DMS79 treated with DMSO at 0.1 percent for 48 hours (cell line): ENCODE data around the gene HARS2.
"Not testable (repeated sequence)": the region's sequence is repeated elsewhere in the genome, so short reads cannot be mapped to it uniquely, and the experiment has no call there.

Source experiments
- DNase-seq: peaks from one replicate; lab custom pipeline; 2025; lab: John Stamatoyannopoulos, UW

Gene HARS2

GRCh38 chr5:140700177-140701144 lies 9.2 kb downstream of the HARS2 start, which contains the start of gene ZMAT2:
ZMAT2 (plus strand) TSS chr5:140700447; CDS start chr5:140700461, 14 bp downstream.
- DNase-seq, result peak; percentile 80

DNA sequence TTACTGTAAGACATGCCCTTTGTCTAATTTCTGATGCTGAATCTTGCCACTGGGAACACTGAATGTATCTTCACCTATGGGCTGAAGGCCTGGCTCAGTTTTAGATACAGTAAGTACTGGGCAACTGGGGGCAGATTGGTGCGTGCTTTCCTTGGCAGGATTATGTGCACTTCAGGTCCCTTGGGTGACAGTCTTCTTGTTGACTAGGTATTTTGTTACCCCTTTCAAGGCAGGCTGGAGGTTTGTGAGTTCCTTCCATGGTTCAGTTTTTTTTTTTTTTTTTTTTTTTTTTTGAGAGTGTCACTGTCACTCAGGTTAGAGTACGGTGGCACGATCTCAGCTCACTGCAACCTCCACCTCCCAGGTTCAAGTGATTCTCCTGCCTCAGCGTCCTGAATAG lies 16.6 kb downstream of the HARS2 start:
- DNase-seq, result no peak

DNA sequence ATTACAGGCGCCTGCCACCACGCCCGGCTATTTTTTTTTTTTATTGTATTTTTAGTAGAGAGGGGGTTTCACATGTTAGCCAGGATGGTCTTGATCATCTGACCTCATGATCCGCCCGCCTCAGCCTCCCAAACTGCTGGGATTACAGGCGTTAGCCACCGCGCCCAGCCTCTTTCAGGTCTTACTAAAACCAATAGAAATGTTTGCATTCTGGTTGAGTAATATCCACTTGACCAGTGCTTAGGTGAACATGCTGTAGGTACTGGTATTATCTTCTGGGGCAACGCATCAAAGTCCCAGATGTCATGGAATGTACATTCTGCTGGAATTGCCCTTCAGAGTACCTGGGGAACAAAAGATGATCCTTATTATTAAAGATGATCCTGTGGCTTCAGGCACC lies 17.5 kb downstream of the HARS2 start:
- DNase-seq, result not testable (repeated sequence)

- peak; percentile 65 for DNase-seq
Observed at GRCh38 chr5:140710899-140711552, 19.8 kb downstream of the HARS2 start.

DNA sequence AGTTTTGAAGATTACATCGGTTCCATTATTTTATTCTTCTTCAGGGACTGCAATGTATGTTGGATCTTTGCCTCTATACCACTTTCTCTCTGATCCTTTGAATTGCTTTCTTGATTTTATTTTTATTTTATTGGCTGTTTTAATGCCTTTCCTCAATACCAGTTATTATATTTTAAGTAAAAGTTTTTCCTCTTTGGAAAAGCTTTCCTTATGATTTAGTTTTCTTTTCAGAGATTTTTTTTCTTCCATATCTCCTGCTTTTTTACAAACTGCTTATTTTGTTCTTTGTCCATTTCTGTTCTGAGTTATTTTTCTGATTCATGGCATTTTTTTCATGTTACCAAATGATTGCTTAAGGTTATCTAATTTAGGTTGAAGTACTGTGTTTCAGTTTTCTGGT lies 20.5 kb downstream of the HARS2 start:
- DNase-seq, result peak; percentile 17

DNA sequence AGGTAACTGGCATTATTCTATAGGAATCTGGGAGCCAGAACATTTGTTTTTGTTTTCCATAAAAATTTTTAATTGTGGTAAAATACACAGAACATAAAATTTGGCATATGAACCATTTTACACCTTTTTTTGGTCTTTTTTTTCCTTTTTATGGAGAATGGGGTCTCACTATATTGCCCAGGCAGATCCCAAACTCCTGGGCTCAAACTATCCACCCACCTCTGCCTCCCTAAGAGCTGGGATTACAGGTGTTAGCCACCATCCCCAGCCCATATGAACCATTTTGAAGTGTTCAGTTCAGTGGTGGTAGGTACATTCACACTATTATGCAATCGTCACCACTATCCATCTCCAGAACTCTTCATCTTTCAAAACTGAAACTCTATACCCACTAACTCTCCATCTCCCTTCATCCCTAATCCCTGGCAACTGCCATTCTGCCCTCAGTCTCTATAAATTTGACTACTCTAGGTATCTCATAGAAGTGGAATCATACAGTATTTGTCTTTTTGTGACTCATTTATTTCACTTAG lies 22.4 kb downstream of the HARS2 start:
- DNase-seq, result no peak

- not testable (repeated sequence) for DNase-seq
Observed at GRCh38 chr5:140716238-140716637, 25.0 kb downstream of the HARS2 start.

DNA sequence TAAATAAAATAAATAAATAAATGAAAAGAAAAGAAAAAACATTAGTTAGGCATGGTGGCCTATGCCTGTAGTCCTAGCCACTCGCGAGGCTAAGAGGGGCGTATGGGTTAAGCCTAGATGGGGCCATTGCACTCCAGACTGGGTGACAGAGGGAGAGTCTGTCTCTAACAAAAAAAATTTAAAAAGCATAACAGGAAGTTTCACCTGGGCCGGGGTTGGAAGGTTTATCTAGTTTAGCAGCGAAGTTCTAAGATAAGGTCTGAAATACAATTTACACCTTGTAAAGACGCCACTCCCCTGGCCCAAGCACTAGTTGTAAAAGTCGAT lies 27.0 kb downstream of the HARS2 start:
- DNase-seq, result no peak

DNA sequence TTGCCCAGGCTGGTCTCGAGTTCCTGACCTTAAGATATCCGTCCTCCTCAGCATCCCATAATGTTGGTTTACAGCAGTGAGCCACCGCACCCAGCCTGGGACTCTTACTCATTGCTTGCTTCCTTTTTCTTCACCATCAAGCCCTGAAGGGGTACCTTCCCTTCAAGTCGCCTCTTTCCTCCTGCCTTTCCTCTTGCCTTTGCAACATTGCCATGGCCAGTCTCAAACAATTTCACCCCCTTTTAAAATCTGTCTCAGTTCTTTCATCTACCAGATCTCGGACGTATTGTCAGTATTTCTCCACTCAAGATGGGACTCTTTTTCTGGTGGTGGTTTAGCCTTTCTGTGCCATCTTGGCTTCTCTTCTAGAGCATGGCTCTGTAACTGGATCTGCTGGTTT lies 29.5 kb downstream of the HARS2 start:
- DNase-seq, result not testable (repeated sequence)

GRCh38 chr5:140721395-140721794 lies 30.1 kb downstream of the HARS2 start:
- not testable (repeated sequence) for DNase-seq

- peak; percentile 6 for DNase-seq
Observed at GRCh38 chr5:140725799-140726471, 34.7 kb downstream of the HARS2 start.

GRCh38 chr5:140733098-140733497 lies 41.8 kb downstream of the HARS2 start:
- DNase-seq, result no peak

- DNase-seq, result no peak
Observed at GRCh38 chr5:140734354-140734753, 43.1 kb downstream of the HARS2 start.

DNA sequence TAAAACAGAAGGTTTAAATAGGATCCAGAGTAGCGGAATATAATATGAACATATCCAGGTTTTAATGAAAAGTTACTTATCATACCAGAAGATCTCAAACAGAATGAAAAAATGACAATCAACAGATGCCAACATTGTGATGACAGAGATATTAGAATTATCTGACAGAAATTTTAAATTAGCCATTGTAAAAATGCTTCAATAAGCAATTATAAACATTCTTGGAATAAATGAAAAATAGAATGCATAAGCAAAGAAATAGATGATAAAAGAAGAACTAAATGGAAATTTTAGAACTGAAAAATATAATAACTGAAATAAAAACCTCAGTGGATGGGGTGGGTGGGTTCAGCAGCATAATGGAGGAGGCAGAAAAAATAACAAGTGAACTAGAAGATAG lies 46.2 kb downstream of the HARS2 start:
- no peak for DNase-seq

DNA sequence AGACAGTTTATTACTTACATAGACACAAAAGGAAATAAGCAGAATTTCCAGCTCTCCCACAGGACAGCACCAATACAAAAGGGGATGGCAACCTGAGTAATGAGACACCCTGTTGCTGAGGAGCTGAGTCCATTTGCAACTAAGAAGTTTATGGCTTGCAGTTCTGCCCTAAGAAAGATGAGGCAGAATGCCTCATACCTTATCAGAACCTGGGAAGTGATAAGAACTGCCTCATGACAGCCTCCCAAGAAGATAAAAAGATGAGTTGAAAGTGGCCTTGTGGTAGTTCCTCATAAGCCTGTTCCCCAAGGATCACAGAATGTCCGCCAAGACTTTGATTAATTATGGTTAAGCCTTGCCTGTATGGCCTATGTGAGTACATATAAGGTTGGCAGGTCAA lies 50.7 kb downstream of the HARS2 start:
- no peak for DNase-seq
